ENCODE results near the gene AIFM3.
"Not testable (repeated sequence)": the region's sequence is repeated elsewhere in the genome, so short reads cannot be mapped to it uniquely, and the experiment has no call there.

AIFM3 gene

GRCh38 chr22:20942203-20942902 lies 24.7 kb upstream of the AIFM3 start:
- H3K27ac ChIP-seq (ENCODE audit: low read depth, low read length); H3K4me3 ChIP-seq (ENCODE audit: low read depth, low read length); H3K9ac ChIP-seq (ENCODE audit: low read length); H3K9me3 ChIP-seq (ENCODE audit: control insufficient read depth, insufficient read depth, low read depth, low read length); H3K4me1 ChIP-seq (ENCODE audit: control insufficient read depth, insufficient read depth, low read length); H3K27me3 ChIP-seq (ENCODE audit: control insufficient read depth, insufficient read depth, low read length): not testable (repeated sequence)
- H3K36me3 ChIP-seq (ENCODE audit: control insufficient read depth, insufficient read depth, low read length): peaks cover 35% of the 10 kb centered on the region

GRCh38 chr22:20943104-20943933 lies 23.7 kb upstream of the AIFM3 start:
- no peak overlapping the region for H3K4me3 ChIP-seq (ENCODE audit: low read depth, low read length)
- no peaks in the 10 kb centered on the region for H3K27me3 ChIP-seq (ENCODE audit: control insufficient read depth, insufficient read depth, low read length)
- H3K36me3 ChIP-seq (ENCODE audit: control insufficient read depth, insufficient read depth, low read length): peaks cover 36% of the 10 kb centered on the region
- H3K9me3 ChIP-seq (ENCODE audit: control insufficient read depth, insufficient read depth, low read depth, low read length): no peaks in the 10 kb centered on the region
- H3K9ac ChIP-seq (ENCODE audit: low read length): no peak overlapping the region
- no peak overlapping the region for H3K27ac ChIP-seq (ENCODE audit: low read depth, low read length)
- H3K4me1 ChIP-seq (ENCODE audit: control insufficient read depth, insufficient read depth, low read length): 0 out of 2 replicates have a peak, but pooled peaks cover 2% of the 10 kb centered on the region

DNA sequence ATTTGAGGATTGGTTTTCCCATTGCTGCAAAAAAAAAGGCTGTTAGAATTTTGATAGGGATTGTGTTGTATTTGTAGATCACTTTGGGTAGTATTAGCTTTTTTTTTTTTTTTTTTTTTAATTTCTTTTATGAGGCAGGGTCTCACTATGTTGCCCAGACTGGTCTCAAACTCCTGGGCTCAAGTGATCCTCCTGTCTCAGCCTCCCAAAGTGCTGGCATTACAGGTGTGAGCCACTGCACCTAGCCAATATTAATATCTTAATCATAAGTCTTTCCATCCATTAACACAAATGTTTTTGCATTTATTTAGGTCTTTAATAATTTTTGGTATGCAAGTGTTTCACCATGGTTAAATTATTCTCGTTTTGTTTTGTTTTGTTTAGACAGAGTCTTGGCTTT lies 23.0 kb upstream of the AIFM3 start:
- Histone ChIP-seq H3K9ac (ENCODE audit: low read length) (no peak overlapping the region), H3K4me1 (ENCODE audit: control insufficient read depth, insufficient read depth, low read length) (0 out of 2 replicates have a peak, but pooled peaks cover 2% of the 10 kb centered on the region), H3K36me3 (ENCODE audit: control insufficient read depth, insufficient read depth, low read length) (peaks cover 39% of the 10 kb centered on the region), H3K27ac (ENCODE audit: low read depth, low read length) (no peak overlapping the region), H3K9me3 (ENCODE audit: control insufficient read depth, insufficient read depth, low read depth, low read length) (no peaks in the 10 kb centered on the region), H3K4me3 (ENCODE audit: low read depth, low read length) (no peak overlapping the region), H3K27me3 (ENCODE audit: control insufficient read depth, insufficient read depth, low read length) (no peaks in the 10 kb centered on the region)

- no peaks in the 10 kb centered on the region for H3K27me3 ChIP-seq (ENCODE audit: control insufficient read depth, insufficient read depth, low read length)
- H3K36me3 ChIP-seq (ENCODE audit: control insufficient read depth, insufficient read depth, low read length): peaks cover 48% of the 10 kb centered on the region
- H3K4me1 ChIP-seq (ENCODE audit: control insufficient read depth, insufficient read depth, low read length): peaks cover 2% of the 10 kb centered on the region; the same call in 1 of the 2 replicates
- H3K9ac ChIP-seq (ENCODE audit: low read length): no peak overlapping the region
- no peaks in the 10 kb centered on the region for H3K9me3 ChIP-seq (ENCODE audit: control insufficient read depth, insufficient read depth, low read depth, low read length)
- no peak overlapping the region for H3K27ac ChIP-seq (ENCODE audit: low read depth, low read length)
- H3K4me3 ChIP-seq (ENCODE audit: low read depth, low read length): no peak overlapping the region
Observed at GRCh38 chr22:20945578-20945934, 21.5 kb upstream of the AIFM3 start.

DNA sequence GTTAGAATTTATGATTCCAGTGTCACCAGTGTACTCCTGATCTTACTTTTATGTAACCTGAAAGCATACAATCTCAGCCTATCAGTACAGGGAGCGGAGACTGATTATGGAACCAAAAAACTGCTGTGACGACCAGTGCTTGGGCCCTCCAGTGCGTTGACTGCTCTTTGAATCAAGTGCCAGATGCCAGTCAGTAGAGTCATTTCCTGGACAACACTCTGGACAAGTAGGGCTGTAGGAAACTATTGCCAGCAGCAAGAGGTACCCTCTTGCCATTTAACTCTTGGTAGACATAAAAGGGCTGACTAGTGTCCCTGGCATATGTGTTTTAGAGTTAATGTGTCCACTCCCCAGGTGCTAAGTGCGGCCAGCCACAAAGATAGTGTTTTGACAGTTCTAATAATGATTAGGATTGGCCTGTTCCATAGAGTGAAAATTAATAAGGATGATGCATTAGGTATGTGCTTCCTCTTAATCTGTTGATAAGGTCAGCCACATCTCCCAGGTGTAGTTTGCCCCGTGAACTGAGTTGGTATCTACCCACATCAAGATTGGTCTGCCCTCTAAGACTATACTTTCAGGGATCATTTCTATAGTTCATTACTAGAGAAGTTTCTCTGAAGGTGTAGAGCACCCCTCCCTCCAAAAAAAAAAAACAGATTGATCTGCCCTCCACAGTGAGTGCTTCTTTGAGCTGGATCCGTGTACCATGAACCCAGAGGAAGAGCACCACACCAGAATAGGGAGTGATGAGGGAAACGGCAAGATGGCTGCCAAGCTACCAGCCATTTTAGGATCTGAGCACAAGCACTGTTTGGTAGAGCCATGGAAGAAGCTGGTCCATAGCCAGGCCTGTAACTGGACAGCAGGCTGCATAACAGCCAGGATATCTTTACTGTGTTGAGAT lies 20.7 kb upstream of the AIFM3 start:
- H3K27me3 ChIP-seq (ENCODE audit: control insufficient read depth, insufficient read depth, low read length): no peaks in the 10 kb centered on the region
- H3K4me1 ChIP-seq (ENCODE audit: control insufficient read depth, insufficient read depth, low read length): peaks cover 4% of the 10 kb centered on the region; the same call in 1 of the 2 replicates
- no peak overlapping the region for H3K27ac ChIP-seq (ENCODE audit: low read depth, low read length)
- H3K4me3 ChIP-seq (ENCODE audit: low read depth, low read length): no peak overlapping the region
- peaks cover 50% of the 10 kb centered on the region for H3K36me3 ChIP-seq (ENCODE audit: control insufficient read depth, insufficient read depth, low read length)
- H3K9me3 ChIP-seq (ENCODE audit: control insufficient read depth, insufficient read depth, low read depth, low read length): no peaks in the 10 kb centered on the region
- no peak overlapping the region for H3K9ac ChIP-seq (ENCODE audit: low read length)

- Histone ChIP-seq H3K9me3 (ENCODE audit: control insufficient read depth, insufficient read depth, low read depth, low read length) (no peaks in the 10 kb centered on the region), H3K4me3 (ENCODE audit: low read depth, low read length) (no peak overlapping the region), H3K9ac (ENCODE audit: low read length) (no peak overlapping the region), H3K27ac (ENCODE audit: low read depth, low read length) (no peak overlapping the region), H3K4me1 (ENCODE audit: control insufficient read depth, insufficient read depth, low read length) (peaks cover 4% of the 10 kb centered on the region; the same call in 1 of the 2 replicates), H3K27me3 (ENCODE audit: control insufficient read depth, insufficient read depth, low read length) (no peaks in the 10 kb centered on the region), H3K36me3 (ENCODE audit: control insufficient read depth, insufficient read depth, low read length) (peaks cover 54% of the 10 kb centered on the region)
Observed at GRCh38 chr22:20946991-20947390, 20.1 kb upstream of the AIFM3 start.

GRCh38 chr22:20948450-20948849 lies 18.6 kb upstream of the AIFM3 start:
- peaks cover 61% of the 10 kb centered on the region for H3K36me3 ChIP-seq (ENCODE audit: control insufficient read depth, insufficient read depth, low read length)

GRCh38 chr22:20948989-20949388 lies 18.1 kb upstream of the AIFM3 start:
- H3K27me3 ChIP-seq (ENCODE audit: control insufficient read depth, insufficient read depth, low read length): no peaks in the 10 kb centered on the region
- H3K27ac ChIP-seq (ENCODE audit: low read depth, low read length): no peak overlapping the region
- H3K4me3 ChIP-seq (ENCODE audit: low read depth, low read length): no peak overlapping the region
- H3K9me3 ChIP-seq (ENCODE audit: control insufficient read depth, insufficient read depth, low read depth, low read length): no peaks in the 10 kb centered on the region
- peaks cover 4% of the 10 kb centered on the region; the same call in 1 of the 2 replicates for H3K4me1 ChIP-seq (ENCODE audit: control insufficient read depth, insufficient read depth, low read length)
- no peak overlapping the region for H3K9ac ChIP-seq (ENCODE audit: low read length)
- H3K36me3 ChIP-seq (ENCODE audit: control insufficient read depth, insufficient read depth, low read length): peaks cover 65% of the 10 kb centered on the region

More at GRCh38 chr22:20948450-20948849, 18.6 kb upstream of the AIFM3 start:
- Histone ChIP-seq H3K9ac (ENCODE audit: low read length) (no peak overlapping the region), H3K9me3 (ENCODE audit: control insufficient read depth, insufficient read depth, low read depth, low read length) (no peaks in the 10 kb centered on the region), H3K27ac (ENCODE audit: low read depth, low read length) (0 out of 2 replicates have a peak overlapping the region, but pooled peaks have one; percentile 16), H3K4me3 (ENCODE audit: low read depth, low read length) (no peak overlapping the region), H3K4me1 (ENCODE audit: control insufficient read depth, insufficient read depth, low read length) (peaks cover 4% of the 10 kb centered on the region; the same call in 1 of the 2 replicates), H3K27me3 (ENCODE audit: control insufficient read depth, insufficient read depth, low read length) (no peaks in the 10 kb centered on the region)

- no peak overlapping the region for H3K4me3 ChIP-seq (ENCODE audit: low read depth, low read length)
- no peaks in the 10 kb centered on the region for H3K9me3 ChIP-seq (ENCODE audit: control insufficient read depth, insufficient read depth, low read depth, low read length)
- peaks cover 68% of the 10 kb centered on the region for H3K36me3 ChIP-seq (ENCODE audit: control insufficient read depth, insufficient read depth, low read length)
- H3K27me3 ChIP-seq (ENCODE audit: control insufficient read depth, insufficient read depth, low read length): no peaks in the 10 kb centered on the region
- no peak overlapping the region for H3K27ac ChIP-seq (ENCODE audit: low read depth, low read length)
- peaks cover 4% of the 10 kb centered on the region; the same call in 1 of the 2 replicates for H3K4me1 ChIP-seq (ENCODE audit: control insufficient read depth, insufficient read depth, low read length)
- H3K9ac ChIP-seq (ENCODE audit: low read length): no peak overlapping the region
Observed at GRCh38 chr22:20949698-20950183, 17.3 kb upstream of the AIFM3 start.

GRCh38 chr22:20951151-20951931 lies 15.7 kb upstream of the AIFM3 start:
- Histone ChIP-seq H3K27me3 (ENCODE audit: control insufficient read depth, insufficient read depth, low read length) (no peaks in the 10 kb centered on the region), H3K36me3 (ENCODE audit: control insufficient read depth, insufficient read depth, low read length) (peaks cover 62% of the 10 kb centered on the region), H3K4me1 (ENCODE audit: control insufficient read depth, insufficient read depth, low read length) (peaks cover 6% of the 10 kb centered on the region), H3K9ac (ENCODE audit: low read length) (no peak overlapping the region), H3K9me3 (ENCODE audit: control insufficient read depth, insufficient read depth, low read depth, low read length) (no peaks in the 10 kb centered on the region), H3K4me3 (ENCODE audit: low read depth, low read length) (no peak overlapping the region), H3K27ac (ENCODE audit: low read depth, low read length) (no peak overlapping the region)
